Measurements from ENCODE around the gene TFDP2.

The TFDP2 gene

GRCh38 chr3:142057331-142057725 is 92.0 kb downstream of the TFDP2 start:
- no peak overlapping the region for H3K4me2 ChIP-seq (ENCODE audit: low read length)
- H3K4me3 ChIP-seq (ENCODE audit: low read length) = no peak overlapping the region
- no peak for TF ChIP-seq CTCF (IDR thresholded peaks at IDR 0.05; ENCODE audit: low read depth, low read length)
- no peak for TF ChIP-seq EZH2phosphoT487 (IDR thresholded peaks at IDR 0.05; ENCODE audit: low read depth)
- H4K20me1 ChIP-seq (ENCODE audit: insufficient read depth, low read length) = no peaks in the 10 kb centered on the region
- no peaks in the 10 kb centered on the region for H3K79me2 ChIP-seq (ENCODE audit: low read length)
- H3K36me3 ChIP-seq (replicated peaks; ENCODE audit: low read depth, low read length) = no peaks in the 10 kb centered on the region
- no peaks in the 10 kb centered on the region for H3K27me3 ChIP-seq (ENCODE audit: low read depth, low read length)
- no peak overlapping the region for H2AFZ ChIP-seq (ENCODE audit: low read depth, low read length)
- no peaks in the 10 kb centered on the region for H3K9me3 ChIP-seq (ENCODE audit: insufficient read depth, low read length)
- H3K27ac ChIP-seq (ENCODE audit: low read length) = no peak overlapping the region
- no peak overlapping the region for H3K9ac ChIP-seq (ENCODE audit: low read length)
- no peaks in the 10 kb centered on the region for H3K4me1 ChIP-seq (ENCODE audit: low read length)

- no peak overlapping the region for H3K9ac ChIP-seq (ENCODE audit: low read length)
- no peak for TF ChIP-seq EZH2phosphoT487 (IDR thresholded peaks at IDR 0.05; ENCODE audit: low read depth)
- TF ChIP-seq CTCF (IDR thresholded peaks at IDR 0.05; ENCODE audit: low read depth, low read length) = no peak
- H3K27me3 ChIP-seq (ENCODE audit: low read depth, low read length) = no peaks in the 10 kb centered on the region
- H3K4me1 ChIP-seq (ENCODE audit: low read length) = no peaks in the 10 kb centered on the region
- H4K20me1 ChIP-seq (ENCODE audit: insufficient read depth, low read length) = no peaks in the 10 kb centered on the region
- H3K9me3 ChIP-seq (ENCODE audit: insufficient read depth, low read length) = no peaks in the 10 kb centered on the region
- no peaks in the 10 kb centered on the region for H3K36me3 ChIP-seq (replicated peaks; ENCODE audit: low read depth, low read length)
- no peak overlapping the region for H3K27ac ChIP-seq (ENCODE audit: low read length)
- no peak overlapping the region for H3K4me2 ChIP-seq (ENCODE audit: low read length)
- no peak overlapping the region for H3K4me3 ChIP-seq (ENCODE audit: low read length)
- H3K79me2 ChIP-seq (ENCODE audit: low read length) = no peaks in the 10 kb centered on the region
- no peak overlapping the region for H2AFZ ChIP-seq (ENCODE audit: low read depth, low read length)
Measured at GRCh38 chr3:142056656-142057330, 92.6 kb downstream of the TFDP2 start.

DNA sequence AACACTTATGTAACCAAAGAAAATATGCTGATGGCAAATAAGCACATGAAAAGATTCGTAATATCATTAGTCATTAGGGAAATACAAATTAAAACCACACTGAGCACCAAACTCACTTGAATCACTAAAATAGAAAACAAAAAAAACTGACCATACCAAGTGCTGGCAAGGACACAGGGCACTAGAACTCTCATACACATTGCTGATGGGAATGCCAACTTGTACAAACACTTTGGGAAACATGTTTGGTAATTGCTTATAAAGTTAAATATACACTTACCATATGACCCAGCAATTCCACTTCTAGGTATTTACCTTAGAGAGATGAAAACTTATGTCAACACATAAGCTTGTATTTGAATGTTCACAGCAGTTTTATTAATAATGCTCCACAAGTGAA is 95.5 kb downstream of the TFDP2 start:
- Histone ChIP-seq H4K20me1 (ENCODE audit: insufficient read depth, low read length) (no peaks in the 10 kb centered on the region), H3K36me3 (replicated peaks; ENCODE audit: low read depth, low read length) (no peaks in the 10 kb centered on the region), H3K4me3 (ENCODE audit: low read length) (no peak overlapping the region), H3K79me2 (ENCODE audit: low read length) (no peaks in the 10 kb centered on the region), H3K27ac (ENCODE audit: low read length) (no peak overlapping the region), H3K9ac (ENCODE audit: low read length) (no peak overlapping the region), H3K4me1 (ENCODE audit: low read length) (no peaks in the 10 kb centered on the region), H2AFZ (ENCODE audit: low read depth, low read length) (no peak overlapping the region), H3K27me3 (ENCODE audit: low read depth, low read length) (no peaks in the 10 kb centered on the region), H3K9me3 (ENCODE audit: insufficient read depth, low read length) (no peaks in the 10 kb centered on the region), H3K4me2 (ENCODE audit: low read length) (no peak overlapping the region)
- TF ChIP-seq CTCF (IDR thresholded peaks at IDR 0.05; ENCODE audit: low read depth, low read length) (no peak), EZH2phosphoT487 (IDR thresholded peaks at IDR 0.05; ENCODE audit: low read depth) (no peak)

- Histone ChIP-seq H3K9ac (ENCODE audit: low read length) (no peak overlapping the region), H2AFZ (ENCODE audit: low read depth, low read length) (no peak overlapping the region), H3K4me2 (ENCODE audit: low read length) (no peak overlapping the region), H3K4me3 (ENCODE audit: low read length) (no peak overlapping the region), H4K20me1 (ENCODE audit: insufficient read depth, low read length) (no peaks in the 10 kb centered on the region), H3K9me3 (ENCODE audit: insufficient read depth, low read length) (no peaks in the 10 kb centered on the region), H3K27me3 (ENCODE audit: low read depth, low read length) (no peaks in the 10 kb centered on the region), H3K27ac (ENCODE audit: low read length) (no peak overlapping the region), H3K36me3 (replicated peaks; ENCODE audit: low read depth, low read length) (no peaks in the 10 kb centered on the region), H3K79me2 (ENCODE audit: low read length) (no peaks in the 10 kb centered on the region), H3K4me1 (ENCODE audit: low read length) (no peaks in the 10 kb centered on the region)
- TF ChIP-seq CTCF (IDR thresholded peaks at IDR 0.05; ENCODE audit: low read depth, low read length) (no peak), EZH2phosphoT487 (IDR thresholded peaks at IDR 0.05; ENCODE audit: low read depth) (no peak)
Measured at GRCh38 chr3:142053244-142053643, 96.1 kb downstream of the TFDP2 start.

Data from OCI-LY3 (cell line).